NCI-H1092 treated with DMSO at 0.1 percent for 48 hours (cell line): ENCODE measurements around the gene FBLN1.
A peak's percentile ranks its signal among the peaks of the same experiment; 100 is the strongest.
"Not testable (repeated sequence)": the region's sequence is repeated elsewhere in the genome, so short reads cannot be mapped to it uniquely, and the experiment has no call there.

Experiments used
- DNase-seq: peaks from one replicate; lab custom pipeline; 2025; lab: John Stamatoyannopoulos, UW

FBLN1 gene

GRCh38 chr22:45548991-45549761 is 46.5 kb downstream of the FBLN1 start:
- no peak for DNase-seq

- no peak for DNase-seq
Measured at GRCh38 chr22:45549762-45550378, 47.2 kb downstream of the FBLN1 start.

- DNase-seq = no peak
Measured at GRCh38 chr22:45550416-45550815, 47.7 kb downstream of the FBLN1 start.

GRCh38 chr22:45550891-45551290 is 48.2 kb downstream of the FBLN1 start:
- DNase-seq = no peak

GRCh38 chr22:45551310-45552016 is 48.8 kb downstream of the FBLN1 start:
- DNase-seq = no peak

GRCh38 chr22:45552017-45552411 is 49.3 kb downstream of the FBLN1 start:
- DNase-seq = no peak

- DNase-seq = no peak
Measured at GRCh38 chr22:45552580-45553350, 50.1 kb downstream of the FBLN1 start.

- DNase-seq = peak; percentile 16
Measured at GRCh38 chr22:45553351-45554039, 50.8 kb downstream of the FBLN1 start.

- no peak for DNase-seq
Measured at GRCh38 chr22:45554040-45554406, 51.3 kb downstream of the FBLN1 start.

- no peak for DNase-seq
Measured at GRCh38 chr22:45554861-45555260, 52.2 kb downstream of the FBLN1 start.

- DNase-seq = not testable (repeated sequence)
Measured at GRCh38 chr22:45557926-45558325, 55.2 kb downstream of the FBLN1 start.

- not testable (repeated sequence) for DNase-seq
Measured at GRCh38 chr22:45560092-45560491, 57.4 kb downstream of the FBLN1 start.

- DNase-seq = not testable (repeated sequence)
Measured at GRCh38 chr22:45560761-45561160, 58.1 kb downstream of the FBLN1 start.

- no peak for DNase-seq
Measured at GRCh38 chr22:45562102-45562501, 59.4 kb downstream of the FBLN1 start.

GRCh38 chr22:45562537-45563361 is 60.1 kb downstream of the FBLN1 start:
- no peak for DNase-seq

GRCh38 chr22:45563362-45564040 is 60.8 kb downstream of the FBLN1 start:
- DNase-seq = no peak

- DNase-seq = no peak
Measured at GRCh38 chr22:45564349-45565030, 61.8 kb downstream of the FBLN1 start.

- DNase-seq = no peak
Measured at GRCh38 chr22:45565171-45565570, 62.5 kb downstream of the FBLN1 start.

GRCh38 chr22:45565973-45566372 is 63.3 kb downstream of the FBLN1 start:
- DNase-seq = no peak

- no peak for DNase-seq
Measured at GRCh38 chr22:45568213-45568612, 65.5 kb downstream of the FBLN1 start.
